Right lobe of liver (tissue), 6 donors: Measurements from ENCODE around the gene CLMN. TPM values are rescaled to one million over a fixed set of nuclear protein-coding genes. Genes with fewer than 3 reads are reported as not detected.

Experiments
- ATAC-seq, 4 donors: fragments of 200-7000 bp; cut with Tn5 transposase; one replicate each; pipeline ENCODE4 v1.9.1; 2020; ENCODE audit warnings: mild to moderate bottlenecking in 4 of 4, moderate library complexity in 4 of 4
- DNase-seq, 3 donors: peaks; one replicate each; pipeline ENCODE4 v3.0.0-alpha.2; 2020
- H3K27ac ChIP-seq, 3 donors: fragments of 200-600 bp; one replicate each; pipeline ENCODE4 v1.8.0; 2022
- H3K27me3 ChIP-seq, 2 donors: fragments of 200-600 bp; one replicate each; pipeline ENCODE4 v1.8.0; 2022
- H3K36me3 ChIP-seq, 4 donors: fragments of 200-600 bp; sonication (generic) in 1 of 4; one replicate each; pipeline versions ENCODE4 v1.5.1 to v1.8.0; 2017 to 2022; ENCODE audit warnings: control low read depth in 1 of 4
- H3K4me1 ChIP-seq, 4 donors: fragments of 200-600 bp; sonication (generic) in 1 of 4; one replicate each; pipeline versions ENCODE4 v1.5.1 to v1.8.0; 2017 to 2022; ENCODE audit warnings: control low read depth in 1 of 4
- H3K4me3 ChIP-seq, 3 donors: fragments of 200-600 bp; one replicate each; pipeline ENCODE4 v1.8.0; 2022
- H3K9me3 ChIP-seq, 4 donors: fragments of 200-600 bp; sonication (generic) in 1 of 4; one replicate each; pipeline versions ENCODE4 v1.5.1 to v1.8.0; 2017 to 2022; ENCODE audit warnings: control low read depth in 1 of 4
- POLR2A ChIP-seq: fragments of 450-650 bp; IDR thresholded peaks from one replicate; pipeline ENCODE4 v1.6.1; 2017; ENCODE audit warnings: antibody characterized with exemption, mild to moderate bottlenecking
- WGBS: methylation state at CpG from one replicate; pipeline ENCODE4 v1.1.6; 2018; ENCODE audit warnings: low coverage, low lambda C conversion rate; ENCODE audit not compliant: insufficient coverage; ENCODE audit errors: missing lambda C conversion rate; 5-methylcytosine and 5-hydroxymethylcytosine counted together
- intact Hi-C, 2 donors: fragments of 100-400 bp; cut with DNase I; formaldehyde crosslinking; loops; one replicate each; pipeline versions ENCODE4 v1.11.2 to v1.14.1; 2022
- total RNA-seq, 6 experiments: library from RNA; depleted of rRNA in 2 of 6; stranded (reverse); fragments of >200 nt in 2 of 6; fragmentation: NEBNext Ultra II Directional in 3 of 6; extraction: Animal tissue kit (Norgen Biotek cat#: 25700) in 3 of 6; gene quantifications; one replicate each; pipeline versions ENCODE4 v1.1.0 to v1.2.4, GENCODE V29; 2016 to 2023
- TF ChIP-seq, protein P1 (sequence below), 4 donors: fragments of 200-600 bp in 3 of 4; fragments of 450-650 bp in 1 of 4; IDR thresholded peaks; one replicate each; pipeline versions ENCODE4 v1.5.1 to v1.8.0; 2016 to 2022; ENCODE audit warnings: antibody characterized with exemption in 4 of 4, mild to moderate bottlenecking in 2 of 4
- donor health status: DM: no; HTN: yes; CAD: no.
- donor health status: DM: no; HTN: no; CAD: no.
- donor health status: DM: no; HTN: no; CAD: no.
- donor health status: DM: no; HTN: yes; CAD: no.
- donor health status: DM: no; HTN: yes; CAD: no.

The CLMN gene
- total RNA-seq, 6 experiments from 2014 or later: 18.4 to 91.8 (median 47.8) TPM

DNA sequence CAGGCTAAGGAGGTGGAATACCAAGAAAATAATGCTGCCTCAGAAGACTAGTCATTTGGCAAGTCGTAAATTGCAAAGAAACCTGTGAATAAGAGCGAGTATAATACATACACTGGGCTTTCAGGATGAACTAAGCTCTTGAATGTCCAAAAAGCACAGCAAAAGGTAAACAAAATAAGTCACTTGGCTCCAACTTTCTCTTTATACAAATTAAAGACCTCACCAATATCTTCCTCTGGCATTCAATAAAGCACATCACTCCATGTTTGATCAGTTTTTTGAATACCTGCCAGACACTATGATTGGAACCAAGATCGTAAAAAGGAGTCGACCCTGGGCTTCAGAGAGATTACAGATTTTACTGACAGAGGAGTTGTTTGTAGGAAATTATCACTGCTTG is 165.8 kb downstream of the CLMN start:
- Histone ChIP-seq H3K4me1 (peaks cover 0 to 31% (median 11%) of the 10 kb centered on the region in 4 donors), H3K9me3 (no peaks in the 10 kb centered on the region), H3K4me3 (no peak overlapping the region), H3K27me3 (no peaks in the 10 kb centered on the region), H3K27ac (no peak overlapping the region), H3K36me3 (no peaks in the 10 kb centered on the region)
- DNase-seq (no peak), ATAC-seq (no peak)
- no peak for TF ChIP-seq POLR2A
- TF ChIP-seq, protein P1, sequence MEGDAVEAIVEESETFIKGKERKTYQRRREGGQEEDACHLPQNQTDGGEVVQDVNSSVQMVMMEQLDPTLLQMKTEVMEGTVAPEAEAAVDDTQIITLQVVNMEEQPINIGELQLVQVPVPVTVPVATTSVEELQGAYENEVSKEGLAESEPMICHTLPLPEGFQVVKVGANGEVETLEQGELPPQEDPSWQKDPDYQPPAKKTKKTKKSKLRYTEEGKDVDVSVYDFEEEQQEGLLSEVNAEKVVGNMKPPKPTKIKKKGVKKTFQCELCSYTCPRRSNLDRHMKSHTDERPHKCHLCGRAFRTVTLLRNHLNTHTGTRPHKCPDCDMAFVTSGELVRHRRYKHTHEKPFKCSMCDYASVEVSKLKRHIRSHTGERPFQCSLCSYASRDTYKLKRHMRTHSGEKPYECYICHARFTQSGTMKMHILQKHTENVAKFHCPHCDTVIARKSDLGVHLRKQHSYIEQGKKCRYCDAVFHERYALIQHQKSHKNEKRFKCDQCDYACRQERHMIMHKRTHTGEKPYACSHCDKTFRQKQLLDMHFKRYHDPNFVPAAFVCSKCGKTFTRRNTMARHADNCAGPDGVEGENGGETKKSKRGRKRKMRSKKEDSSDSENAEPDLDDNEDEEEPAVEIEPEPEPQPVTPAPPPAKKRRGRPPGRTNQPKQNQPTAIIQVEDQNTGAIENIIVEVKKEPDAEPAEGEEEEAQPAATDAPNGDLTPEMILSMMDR (IDR thresholded peaks at IDR 0.05): no peak
- intact Hi-C loops: no loop called here
- 40% methylated on average over 4 of the region's 4 CpGs for WGBS

DNA sequence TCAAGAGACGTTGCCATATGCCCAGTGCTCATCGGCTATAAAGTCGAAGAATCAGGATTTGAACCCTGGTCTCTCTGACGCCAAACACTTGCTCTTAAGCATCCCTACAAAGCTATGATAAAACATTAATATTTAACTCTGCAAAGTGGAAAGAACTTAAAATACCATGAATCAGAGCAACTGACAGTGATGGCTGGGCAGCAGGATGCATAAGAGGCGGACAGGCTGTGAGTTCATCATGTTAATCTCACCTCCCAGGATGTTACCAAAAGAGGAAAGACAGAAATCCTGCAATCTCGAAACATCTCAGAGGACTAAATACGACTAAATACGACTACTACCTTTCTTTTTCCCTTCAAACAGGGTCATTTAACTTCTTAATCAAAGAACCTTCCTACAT is 168.1 kb downstream of the CLMN start:
- no peak overlapping the region for H3K4me3 ChIP-seq
- H3K9me3 ChIP-seq: no peaks in the 10 kb centered on the region
- no peak overlapping the region for H3K27ac ChIP-seq
- no peaks in the 10 kb centered on the region for H3K36me3 ChIP-seq
- no peak for DNase-seq
- peaks cover 0 to 31% (median 8%) of the 10 kb centered on the region in 4 donors for H3K4me1 ChIP-seq
- no peaks in the 10 kb centered on the region for H3K27me3 ChIP-seq
- intact Hi-C loops: no loop called here
- no peak for TF ChIP-seq POLR2A
- TF ChIP-seq, protein P1 (IDR thresholded peaks at IDR 0.05): no peak
- WGBS: 72% methylated on average over 8 of the region's 8 CpGs
- ATAC-seq: no peak

DNA sequence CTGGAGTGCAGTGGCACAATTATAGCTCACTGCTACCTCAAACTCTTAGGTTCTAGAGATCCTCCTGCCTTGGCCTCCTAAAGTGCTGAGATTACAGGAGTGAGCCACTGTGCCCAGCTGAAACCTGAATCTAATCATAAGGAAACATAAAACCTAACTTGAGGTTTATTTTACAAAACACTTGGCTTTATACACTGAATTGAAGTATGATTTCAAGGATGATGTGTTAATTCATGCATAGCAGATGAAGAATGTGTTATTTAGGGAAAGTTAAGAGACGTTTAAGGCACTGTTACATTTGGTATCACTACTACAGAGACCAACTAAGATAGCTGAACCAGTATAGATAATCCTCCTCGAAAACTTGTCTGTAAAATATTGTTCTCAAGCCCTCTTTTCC is 168.8 kb downstream of the CLMN start:
- H3K4me3 ChIP-seq: no peak overlapping the region
- intact Hi-C loops: no loop called here
- H3K36me3 ChIP-seq: no peaks in the 10 kb centered on the region
- no peak overlapping the region for H3K27ac ChIP-seq
- DNase-seq: no peak
- TF ChIP-seq, protein P1 (IDR thresholded peaks at IDR 0.05): no peak
- no peak for TF ChIP-seq POLR2A
- no peaks in the 10 kb centered on the region for H3K27me3 ChIP-seq
- ATAC-seq: no peak
- peaks cover 0 to 33% (median 11%) of the 10 kb centered on the region in 4 donors for H3K4me1 ChIP-seq
- H3K9me3 ChIP-seq: no peaks in the 10 kb centered on the region
- 91% methylated on average over 2 of the region's 2 CpGs for WGBS

DNA sequence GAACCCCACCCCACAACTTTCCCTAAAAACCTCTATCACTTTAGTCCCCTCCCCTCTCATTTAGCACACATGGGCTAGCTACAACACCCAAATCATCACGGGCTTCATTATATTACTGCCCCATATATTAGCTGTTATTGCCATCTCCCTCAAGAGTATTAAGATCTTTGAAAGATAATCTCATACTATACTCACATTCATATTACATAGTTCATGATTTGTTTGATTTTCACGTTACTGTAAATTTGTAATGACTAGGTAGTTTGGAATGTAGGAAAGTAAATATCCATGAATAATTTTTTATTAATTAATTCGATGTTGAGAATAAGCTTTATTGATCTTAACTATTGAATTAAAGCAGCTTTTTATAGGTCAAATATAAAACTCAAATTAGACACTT is 170.3 kb downstream of the CLMN start:
- Histone ChIP-seq H3K27me3 (no peaks in the 10 kb centered on the region), H3K27ac (no peak overlapping the region), H3K36me3 (no peaks in the 10 kb centered on the region), H3K9me3 (peaks cover 0 to 4% (median 0%) of the 10 kb centered on the region in 4 donors), H3K4me1 (peaks cover 0 to 27% (median 9%) of the 10 kb centered on the region in 4 donors), H3K4me3 (no peak overlapping the region)
- intact Hi-C loops: no loop called here
- DNase-seq (no peak), ATAC-seq (no peak)
- TF ChIP-seq, protein P1 (IDR thresholded peaks at IDR 0.05): no peak
- TF ChIP-seq POLR2A: no peak
- WGBS: 80% methylated on average over 3 of the region's 3 CpGs

DNA sequence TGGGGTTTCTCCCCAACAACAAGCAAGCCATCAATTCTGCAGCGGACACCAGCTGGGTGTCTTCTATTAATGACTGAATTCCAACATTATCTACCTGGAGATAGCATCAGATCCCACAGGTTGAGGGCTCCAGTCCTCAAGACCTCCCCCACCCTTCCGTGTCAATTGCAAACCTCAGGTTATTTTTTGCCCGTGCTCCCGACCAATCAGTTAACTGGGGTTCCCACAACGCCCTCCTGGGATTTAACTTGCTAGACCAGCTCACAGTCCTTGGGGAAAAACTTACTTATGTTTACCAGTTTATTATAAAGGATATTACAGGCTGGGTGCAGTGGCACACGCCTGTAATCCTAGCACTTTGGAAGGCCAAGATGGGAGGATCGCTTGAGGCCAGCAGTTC is 172.1 kb downstream of the CLMN start:
- no peaks in the 10 kb centered on the region for H3K36me3 ChIP-seq
- DNase-seq: no peak
- peaks cover 0 to 4% (median 0%) of the 10 kb centered on the region in 4 donors for H3K9me3 ChIP-seq
- 96% methylated on average over 7 of the region's 7 CpGs for WGBS
- ATAC-seq: no peak
- TF ChIP-seq POLR2A: no peak
- TF ChIP-seq, protein P1 (IDR thresholded peaks at IDR 0.05): no peak
- no peaks in the 10 kb centered on the region for H3K27me3 ChIP-seq
- intact Hi-C loops: no loop called here
- peaks cover 0 to 28% (median 9%) of the 10 kb centered on the region in 4 donors for H3K4me1 ChIP-seq
- H3K27ac ChIP-seq: no peak overlapping the region
- H3K4me3 ChIP-seq: no peak overlapping the region
